ENCODE measurements around the gene NEK9. TPM values are rescaled to one million over a fixed set of nuclear protein-coding genes. Genes with fewer than 3 reads are reported as not detected.

The NEK9 gene
- total RNA-seq, 2 donors from 2014 or later: 49.5 to 57.3 TPM

DNA sequence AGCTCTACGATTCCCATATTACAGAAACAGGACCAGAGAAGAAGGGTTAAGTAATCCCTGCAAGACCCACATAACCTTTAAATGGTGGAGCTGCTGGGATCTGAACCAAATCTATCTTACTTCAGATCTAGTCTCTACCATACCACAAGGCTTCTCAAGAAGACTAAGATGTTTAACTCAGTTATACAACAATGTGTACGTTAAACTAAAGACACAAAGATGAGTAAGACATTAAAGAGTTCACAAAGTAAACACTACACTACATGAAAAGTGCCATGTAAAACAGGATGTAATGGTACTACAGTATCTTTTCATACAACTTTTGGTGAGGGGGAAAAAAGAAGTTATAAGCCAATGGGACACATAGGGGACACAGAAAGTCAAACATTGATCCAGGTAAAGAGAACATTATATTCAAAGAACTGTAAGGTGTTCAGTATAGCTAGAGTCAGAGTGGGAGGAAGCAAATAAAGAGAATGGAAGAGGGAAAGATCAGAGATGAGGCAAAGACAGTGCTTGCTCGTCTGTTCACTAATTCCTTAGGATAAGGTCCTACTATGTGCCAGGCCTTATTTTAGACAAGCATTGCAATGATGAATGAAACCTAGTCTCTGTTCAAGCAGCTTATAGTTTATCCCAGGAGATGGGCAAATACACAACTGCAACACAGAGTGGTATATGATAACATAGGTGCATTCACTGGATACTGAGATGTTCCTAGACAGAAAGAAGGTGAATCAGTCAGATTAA is 41.9 kb upstream of the NEK9 start:
- H3K9me3 ChIP-seq: no peaks in the 10 kb centered on the region
- no peaks in the 10 kb centered on the region for H3K27me3 ChIP-seq
- H3K36me3 ChIP-seq: no peaks in the 10 kb centered on the region
- H3K4me3 ChIP-seq: no peak overlapping the region
- TF ChIP-seq, protein P1, sequence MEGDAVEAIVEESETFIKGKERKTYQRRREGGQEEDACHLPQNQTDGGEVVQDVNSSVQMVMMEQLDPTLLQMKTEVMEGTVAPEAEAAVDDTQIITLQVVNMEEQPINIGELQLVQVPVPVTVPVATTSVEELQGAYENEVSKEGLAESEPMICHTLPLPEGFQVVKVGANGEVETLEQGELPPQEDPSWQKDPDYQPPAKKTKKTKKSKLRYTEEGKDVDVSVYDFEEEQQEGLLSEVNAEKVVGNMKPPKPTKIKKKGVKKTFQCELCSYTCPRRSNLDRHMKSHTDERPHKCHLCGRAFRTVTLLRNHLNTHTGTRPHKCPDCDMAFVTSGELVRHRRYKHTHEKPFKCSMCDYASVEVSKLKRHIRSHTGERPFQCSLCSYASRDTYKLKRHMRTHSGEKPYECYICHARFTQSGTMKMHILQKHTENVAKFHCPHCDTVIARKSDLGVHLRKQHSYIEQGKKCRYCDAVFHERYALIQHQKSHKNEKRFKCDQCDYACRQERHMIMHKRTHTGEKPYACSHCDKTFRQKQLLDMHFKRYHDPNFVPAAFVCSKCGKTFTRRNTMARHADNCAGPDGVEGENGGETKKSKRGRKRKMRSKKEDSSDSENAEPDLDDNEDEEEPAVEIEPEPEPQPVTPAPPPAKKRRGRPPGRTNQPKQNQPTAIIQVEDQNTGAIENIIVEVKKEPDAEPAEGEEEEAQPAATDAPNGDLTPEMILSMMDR (IDR thresholded peaks at IDR 0.05): no peak
- H3K27ac ChIP-seq: no peak overlapping the region
- no peak for DNase-seq
- peaks cover 6% of the 10 kb centered on the region for H3K4me1 ChIP-seq
- intact Hi-C loops (cut with DNase I): no loop called here
- H3K9ac ChIP-seq (ENCODE audit: low read depth in 2 of 2, low read length in 2 of 2): no peak overlapping the region

DNA sequence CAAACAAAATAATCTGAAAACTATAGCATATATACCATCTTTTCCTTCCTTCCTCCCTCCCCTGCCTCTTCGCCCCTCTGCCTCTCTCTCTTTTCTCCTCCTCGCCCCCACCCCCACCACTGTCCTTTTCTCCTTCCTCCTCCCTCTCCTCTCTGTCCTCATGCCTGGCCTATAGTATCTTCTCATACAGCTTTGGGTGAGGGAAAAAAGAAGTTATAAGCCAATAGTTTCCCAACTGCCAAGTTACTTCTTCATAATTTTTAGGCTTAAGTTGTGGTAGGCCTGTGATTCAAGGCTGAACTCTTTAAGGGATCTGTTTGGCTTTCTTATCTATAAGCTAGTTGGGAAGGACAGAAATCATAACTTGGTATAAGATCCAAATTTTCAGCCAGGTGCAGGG is 40.5 kb upstream of the NEK9 start:
- no peak overlapping the region for H3K9ac ChIP-seq (ENCODE audit: low read depth in 2 of 2, low read length in 2 of 2)
- H3K4me3 ChIP-seq: no peak overlapping the region
- no peaks in the 10 kb centered on the region for H3K4me1 ChIP-seq
- no peak overlapping the region for H3K27ac ChIP-seq
- H3K9me3 ChIP-seq: no peaks in the 10 kb centered on the region
- TF ChIP-seq, protein P1 (IDR thresholded peaks at IDR 0.05): no peak
- no peaks in the 10 kb centered on the region for H3K27me3 ChIP-seq
- DNase-seq: no peak
- H3K36me3 ChIP-seq: no peaks in the 10 kb centered on the region
- intact Hi-C loops (cut with DNase I): no loop called here

DNA sequence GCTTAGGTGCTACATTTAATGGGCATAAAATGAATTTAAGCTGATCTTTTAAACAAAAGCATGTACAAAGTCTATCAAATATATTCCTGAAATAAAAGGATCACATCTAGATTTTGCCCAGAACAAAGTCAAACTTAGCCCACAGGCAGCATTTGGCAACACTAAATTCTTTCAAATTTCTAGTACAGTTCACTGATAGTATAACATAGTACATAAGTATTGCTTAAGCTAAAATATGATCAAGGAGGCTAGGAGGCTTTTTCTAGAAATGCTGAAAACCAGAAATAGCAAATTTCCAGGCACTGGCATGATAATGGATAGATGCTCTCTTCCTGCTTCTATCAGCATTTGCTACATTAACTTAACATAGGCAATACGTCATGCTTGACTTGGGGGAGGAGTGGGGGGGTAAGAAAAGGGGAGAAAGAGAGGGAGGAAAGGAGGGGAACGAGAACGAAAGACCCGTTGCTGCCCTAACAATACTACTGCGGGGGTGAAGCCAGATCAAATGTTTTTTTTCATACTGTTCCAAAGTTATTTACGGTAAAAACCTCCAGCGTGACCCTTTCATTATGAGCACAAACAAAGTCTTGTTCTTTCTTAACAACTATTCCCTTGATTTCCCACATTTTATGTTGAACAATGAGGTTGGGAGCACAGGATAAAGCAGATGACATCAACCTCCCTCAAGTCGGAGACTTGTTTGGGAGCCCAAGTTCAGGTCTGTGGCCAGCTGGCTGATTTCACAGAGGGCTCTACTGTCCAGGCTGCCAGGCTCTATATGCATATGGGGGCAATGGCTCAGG is 38.9 kb upstream of the NEK9 start:
- no peaks in the 10 kb centered on the region for H3K4me1 ChIP-seq
- H3K9me3 ChIP-seq: no peaks in the 10 kb centered on the region
- H3K27me3 ChIP-seq: no peaks in the 10 kb centered on the region
- no peaks in the 10 kb centered on the region for H3K36me3 ChIP-seq
- TF ChIP-seq, protein P1 (IDR thresholded peaks at IDR 0.05): no peak
- no peak overlapping the region for H3K9ac ChIP-seq (ENCODE audit: low read depth in 2 of 2, low read length in 2 of 2)
- intact Hi-C loops (cut with DNase I): no loop called here
- no peak for DNase-seq
- no peak overlapping the region for H3K27ac ChIP-seq
- H3K4me3 ChIP-seq: no peak overlapping the region

DNA sequence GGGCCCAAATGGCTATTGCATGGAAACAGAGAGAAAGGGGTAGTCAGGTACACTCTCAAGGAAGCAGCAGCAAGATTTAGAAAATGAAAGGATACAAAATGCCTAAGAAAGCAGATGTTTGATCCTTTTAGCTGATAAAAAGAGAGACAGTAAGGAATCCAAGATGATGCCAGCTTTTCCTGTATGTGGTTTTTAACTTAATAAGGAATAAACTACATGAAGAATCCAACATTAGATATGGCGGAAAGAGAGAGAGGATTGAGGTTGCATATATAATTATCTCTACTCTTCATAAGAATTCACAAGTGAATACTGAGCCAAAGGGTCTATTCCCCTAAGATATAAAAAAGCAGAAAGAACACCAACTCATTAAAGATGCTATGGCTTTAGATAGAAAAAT is 38.0 kb upstream of the NEK9 start:
- Histone ChIP-seq H3K9ac (ENCODE audit: low read depth in 2 of 2, low read length in 2 of 2) (no peak overlapping the region), H3K9me3 (no peaks in the 10 kb centered on the region), H3K27me3 (no peaks in the 10 kb centered on the region), H3K4me1 (peaks cover 2% of the 10 kb centered on the region), H3K36me3 (no peaks in the 10 kb centered on the region), H3K27ac (no peak overlapping the region), H3K4me3 (no peak overlapping the region)
- intact Hi-C loops (cut with DNase I): no loop called here
- DNase-seq: no peak
- TF ChIP-seq, protein P1 (IDR thresholded peaks at IDR 0.05): no peak

DNA sequence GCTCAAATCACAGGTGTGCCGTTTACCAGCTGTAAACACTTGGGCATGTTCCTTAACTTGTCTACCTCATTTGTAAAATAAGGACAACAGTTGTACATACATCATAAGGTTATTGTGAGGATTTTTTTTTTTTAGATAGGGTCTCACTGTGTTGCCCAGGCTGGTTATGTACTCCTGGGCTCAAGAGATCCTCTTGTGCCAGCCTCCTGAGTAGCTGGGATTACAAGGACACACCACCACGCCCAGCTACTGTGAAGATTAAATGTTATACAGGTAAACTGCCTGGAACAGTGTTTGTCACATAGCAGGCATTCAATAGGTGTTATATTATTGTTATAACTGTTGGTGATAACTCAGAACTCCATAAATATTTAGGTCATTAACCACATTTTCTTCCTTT is 36.8 kb upstream of the NEK9 start:
- Histone ChIP-seq H3K4me3 (no peak overlapping the region), H3K27ac (no peak overlapping the region), H3K27me3 (no peaks in the 10 kb centered on the region), H3K4me1 (peaks cover 4% of the 10 kb centered on the region), H3K9ac (ENCODE audit: low read depth in 2 of 2, low read length in 2 of 2) (no peak overlapping the region), H3K36me3 (no peaks in the 10 kb centered on the region), H3K9me3 (no peaks in the 10 kb centered on the region)
- TF ChIP-seq, protein P1 (IDR thresholded peaks at IDR 0.05): no peak
- no peak for DNase-seq
- intact Hi-C loops (cut with DNase I): no loop called here
